CD14-positive monocyte (primary cell): ENCODE measurements around the gene MSANTD1. TPM values are rescaled to one million over a fixed set of nuclear protein-coding genes. Genes with fewer than 3 reads are reported as not detected.

Experiments used
- DNase-seq, 3 donors: peaks; one replicate each; pipeline ENCODE4 v3.0.0-alpha.2; 2011 to 2022
- H2AFZ ChIP-seq: 2 replicates; pipeline ENCODE4 v1.6.0; 2012; ENCODE audit warnings: mild to moderate bottlenecking, low read depth, low read length, inconsistent platforms; ENCODE audit not compliant: insufficient read depth, poor library complexity, severe bottlenecking
- H3K27ac ChIP-seq, 2 donors: 1 replicate in 1 of 2; 2 replicates in 1 of 2; pipeline ENCODE4 v1.5.1; 2012 to 2013; ENCODE audit warnings: low read length in 2 of 2, control low read depth in 1 of 2, inconsistent platforms in 1 of 2, low read depth in 1 of 2, mild to moderate bottlenecking in 1 of 2
- H3K27me3 ChIP-seq, 2 donors: one replicate each; pipeline versions ENCODE4 v1.6.0 to v1.6.1; 2011 to 2013; ENCODE audit warnings: low read length in 2 of 2; ENCODE audit not compliant: control insufficient read depth in 2 of 2, insufficient read depth in 2 of 2
- H3K36me3 ChIP-seq, 2 donors: replicated peaks in 1 of 2; 1 replicate in 1 of 2; 2 replicates in 1 of 2; pipeline versions ENCODE4 v1.5.1 to v1.6.1; 2012 to 2013; ENCODE audit warnings: low read length in 2 of 2, control low read depth in 1 of 2, inconsistent platforms in 1 of 2, mild to moderate bottlenecking in 1 of 2; ENCODE audit not compliant: insufficient read depth in 2 of 2, control insufficient read depth in 1 of 2
- H3K4me1 ChIP-seq, 2 donors: 1 replicate in 1 of 2; 2 replicates in 1 of 2; pipeline versions ENCODE4 v1.5.1 to v1.6.1; 2012 to 2013; ENCODE audit warnings: low read length in 2 of 2, control low read depth in 1 of 2, inconsistent platforms in 1 of 2, mild to moderate bottlenecking in 1 of 2, moderate library complexity in 1 of 2; ENCODE audit not compliant: insufficient read depth in 2 of 2, control insufficient read depth in 1 of 2
- H3K4me2 ChIP-seq: replicated peaks from 2 replicates; pipeline ENCODE3; 2012; ENCODE audit warnings: low read length, moderate library complexity, mild to moderate bottlenecking; ENCODE audit not compliant: poor library complexity, severe bottlenecking; ENCODE audit errors: extremely low read depth
- H3K4me3 ChIP-seq, 3 experiments: fragments of 200-600 bp in 1 of 3; sonication (generic) in 1 of 3; replicated peaks in 1 of 3; 1 replicate in 2 of 3; 2 replicates in 1 of 3; pipeline ENCODE4 v1.5.1; 2011 to 2013; ENCODE audit warnings: low read length in 3 of 3, mild to moderate bottlenecking in 3 of 3, control low read depth in 2 of 3, low read depth in 2 of 3, inconsistent platforms in 1 of 3, moderate library complexity in 1 of 3
- H3K79me2 ChIP-seq: 2 replicates; pipeline ENCODE4 v1.6.0; 2012; ENCODE audit warnings: mild to moderate bottlenecking, control low read depth, inconsistent platforms, low read length, moderate library complexity; ENCODE audit not compliant: insufficient read depth
- H3K9ac ChIP-seq: 2 replicates; pipeline ENCODE4 v1.6.0; 2017; ENCODE audit warnings: low read length, mild to moderate bottlenecking; ENCODE audit not compliant: insufficient read depth, poor library complexity, severe bottlenecking
- H3K9me3 ChIP-seq, 2 donors: replicated peaks in 1 of 2; 1 replicate in 1 of 2; 2 replicates in 1 of 2; pipeline versions ENCODE4 v1.5.1 to v1.6.1; 2012 to 2013; ENCODE audit warnings: low read length in 2 of 2, control low read depth in 1 of 2; ENCODE audit not compliant: control insufficient read depth in 1 of 2, insufficient read depth in 1 of 2
- H4K20me1 ChIP-seq: 2 replicates; pipeline ENCODE4 v1.6.0; 2012; ENCODE audit warnings: mild to moderate bottlenecking, low read length, control low read depth, moderate library complexity; ENCODE audit not compliant: insufficient read depth
- H3K27ac Mint-ChIP-seq, 7 donors: one replicate each; pipeline ENCODE4 v1.8.0; 2020; ENCODE audit warnings: mild to moderate bottlenecking in 7 of 7, mixed read lengths in 7 of 7, moderate library complexity in 6 of 7, inconsistent platforms in 2 of 7
- H3K27me3 Mint-ChIP-seq, 3 donors: one replicate each; pipeline ENCODE4 v1.8.0; 2021 to 2022; ENCODE audit warnings: low read depth in 3 of 3, mild to moderate bottlenecking in 3 of 3, mixed read lengths in 3 of 3, moderate library complexity in 3 of 3, inconsistent platforms in 1 of 3
- H3K36me3 Mint-ChIP-seq, 2 donors: one replicate each; pipeline ENCODE4 v1.8.0; 2020; ENCODE audit warnings: mixed read lengths in 2 of 2, inconsistent platforms in 1 of 2, mild to moderate bottlenecking in 1 of 2
- H3K4me1 Mint-ChIP-seq: one replicate; pipeline ENCODE4 v1.8.0; 2020; ENCODE audit warnings: mild to moderate bottlenecking, mixed read lengths
- H3K4me3 Mint-ChIP-seq, 2 donors: one replicate each; pipeline ENCODE4 v1.8.0; 2020; ENCODE audit warnings: mild to moderate bottlenecking in 2 of 2, mixed read lengths in 2 of 2, moderate library complexity in 1 of 2
- H3K9me3 Mint-ChIP-seq, 7 donors: one replicate each; pipeline ENCODE4 v1.8.0; 2020 to 2022; ENCODE audit warnings: mixed read lengths in 7 of 7, mild to moderate bottlenecking in 6 of 7, moderate library complexity in 6 of 7, inconsistent platforms in 2 of 7
- CTCF ChIP-seq: fragments of 200-600 bp; IDR thresholded peaks from one replicate; pipeline ENCODE4 v1.8.0; 2022; ENCODE audit warnings: antibody characterized with exemption, mild to moderate bottlenecking
- WGBS: methylation state at CpG from one replicate; pipeline ENCODE4 v1.1.5; 2013; ENCODE audit warnings: missing lambda C conversion rate; ENCODE audit not compliant: insufficient coverage; 5-methylcytosine and 5-hydroxymethylcytosine counted together
- intact Hi-C, 2 donors: fragments of 100-400 bp; cut with micrococcal nuclease; formaldehyde crosslinking; loops; one replicate each; pipeline versions ENCODE4 v1.15.0 to v1.15.1; 2023
- polyA plus RNA-seq, 3 donors: library from polyadenylated mRNA; depleted of rRNA in 1 of 3; unstranded in 2 of 3; stranded (reverse) in 1 of 3; fragments of 300-500 nt in 2 of 3; fragments of >200 nt in 1 of 3; fragmentation: Illumina TruSeq in 2 of 3; gene quantifications; 1 replicate in 2 of 3; 2 replicates in 1 of 3; pipeline ENCODE4 v1.2.3, GENCODE V29; 2012 to 2021

MSANTD1 gene
- polyA plus RNA-seq, 3 donors = 0.52 TPM; not detected in 2

- H3K36me3 Mint-ChIP-seq = peaks cover 96 to 97% of the 10 kb centered on the region in 2 donors
- no peak for TF ChIP-seq CTCF
- no peaks in the 10 kb centered on the region for H3K9me3 Mint-ChIP-seq
- intact Hi-C loops = no loop called here
- H3K4me3 Mint-ChIP-seq = no peak overlapping the region
- Histone ChIP-seq H3K36me3 (peaks cover 94 to 100% of the 10 kb centered on the region in 2 donors), H3K4me3 (no peak overlapping the region), H3K79me2 (no peaks in the 10 kb centered on the region), H3K9ac (no peak overlapping the region), H3K9me3 (no peaks in the 10 kb centered on the region), H4K20me1 (no peaks in the 10 kb centered on the region), H3K27ac (no peak overlapping the region), H2AFZ (no peak overlapping the region), H3K4me2 (no peak overlapping the region), H3K4me1 (no peaks in the 10 kb centered on the region), H3K27me3 (no peaks in the 10 kb centered on the region)
- peak overlapping the region in 3 of 7 donors; percentile 16 to 81 (median 68) for H3K27ac Mint-ChIP-seq
- 100% methylated on average over 2 of the region's 2 CpGs for WGBS
- peaks cover 4% of the 10 kb centered on the region for H3K4me1 Mint-ChIP-seq
- no peaks in the 10 kb centered on the region for H3K27me3 Mint-ChIP-seq
- no peak for DNase-seq
Observed at GRCh38 chr4:3217266-3217665, 31.7 kb upstream of the MSANTD1 start.

GRCh38 chr4:3217771-3218170, 31.2 kb upstream of the MSANTD1 start:
- H3K79me2 ChIP-seq = no peaks in the 10 kb centered on the region
- H3K4me1 ChIP-seq = peaks cover 1 to 3% of the 10 kb centered on the region in 2 donors
- Mint-ChIP-seq H3K36me3 (peaks cover 96 to 97% of the 10 kb centered on the region in 2 donors), H3K4me3 (no peak overlapping the region), H3K9me3 (no peaks in the 10 kb centered on the region), H3K27ac (peak overlapping the region in 1 of 7 donors; percentile 38), H3K4me1 (peaks cover 7% of the 10 kb centered on the region), H3K27me3 (peaks cover 0 to 2% (median 0%) of the 10 kb centered on the region in 3 donors)
- no peak for TF ChIP-seq CTCF
- WGBS = 97% methylated on average over 14 of the region's 16 CpGs
- H3K27ac ChIP-seq = no peak overlapping the region
- H3K27me3 ChIP-seq = no peaks in the 10 kb centered on the region
- no peak for DNase-seq
- H2AFZ ChIP-seq = no peak overlapping the region
- H3K9ac ChIP-seq = no peak overlapping the region
- no peaks in the 10 kb centered on the region for H4K20me1 ChIP-seq
- no peak overlapping the region for H3K4me3 ChIP-seq
- no peak overlapping the region for H3K4me2 ChIP-seq
- H3K36me3 ChIP-seq = peaks cover 91 to 100% of the 10 kb centered on the region in 2 donors
- intact Hi-C loops = no loop called here
- no peaks in the 10 kb centered on the region for H3K9me3 ChIP-seq
